GM18867 (cell line): ENCODE measurements around the gene SHLD1.
"Not testable (repeated sequence)": the region's sequence is repeated elsewhere in the genome, so short reads cannot be mapped to it uniquely, and the experiment has no call there.

Experiments used
- ATAC-seq: cut with Tn5 transposase; IDR thresholded peaks from one replicate; pipeline ENCODE4 v1.9.1; 2021; ENCODE audit warnings: mild to moderate bottlenecking, moderate library complexity; ENCODE audit not compliant: unreplicated experiment

The SHLD1 gene

GRCh38 chr20:5735845-5736510 is 14.2 kb upstream of the SHLD1 start:
- no peak for ATAC-seq

DNA sequence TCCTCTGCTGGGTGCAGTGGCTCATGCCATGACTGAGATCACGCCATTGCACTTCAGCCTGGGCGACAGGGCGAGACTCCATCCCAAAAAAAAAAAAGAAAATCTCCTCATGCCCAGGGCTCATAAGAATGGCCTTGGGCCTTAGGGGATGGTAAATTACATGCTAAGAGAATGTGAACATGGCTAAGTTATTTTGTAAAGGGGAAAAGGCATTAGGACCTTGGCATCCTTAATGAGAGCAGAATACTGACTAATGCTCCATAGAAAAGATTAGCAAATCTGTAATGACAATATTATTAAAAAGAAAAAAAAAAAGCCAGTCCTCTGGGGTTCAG is 12.6 kb upstream of the SHLD1 start:
- no peak for ATAC-seq

GRCh38 chr20:5737966-5738365 is 12.2 kb upstream of the SHLD1 start:
- no peak for ATAC-seq

GRCh38 chr20:5740643-5741042 is 9.6 kb upstream of the SHLD1 start:
- not testable (repeated sequence) for ATAC-seq

DNA sequence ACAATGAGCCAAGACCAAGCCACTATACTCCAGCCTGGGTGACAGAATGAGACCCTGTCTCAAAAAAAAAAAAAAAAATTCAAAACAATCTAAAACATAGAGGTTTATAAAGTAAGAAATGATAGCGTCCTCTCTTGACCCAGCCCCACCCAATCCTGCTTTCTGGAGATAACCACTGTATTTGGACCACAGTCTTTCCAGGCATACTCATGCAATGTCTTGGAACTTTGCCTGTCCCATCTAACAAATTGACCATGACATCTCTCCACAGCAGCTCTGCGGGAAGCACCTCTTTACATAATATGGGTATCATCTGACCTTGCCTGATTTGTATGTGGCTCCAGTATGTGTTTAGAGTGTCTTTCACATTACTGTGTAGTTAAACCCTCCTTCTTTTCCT is 9.1 kb upstream of the SHLD1 start:
- ATAC-seq: no peak

DNA sequence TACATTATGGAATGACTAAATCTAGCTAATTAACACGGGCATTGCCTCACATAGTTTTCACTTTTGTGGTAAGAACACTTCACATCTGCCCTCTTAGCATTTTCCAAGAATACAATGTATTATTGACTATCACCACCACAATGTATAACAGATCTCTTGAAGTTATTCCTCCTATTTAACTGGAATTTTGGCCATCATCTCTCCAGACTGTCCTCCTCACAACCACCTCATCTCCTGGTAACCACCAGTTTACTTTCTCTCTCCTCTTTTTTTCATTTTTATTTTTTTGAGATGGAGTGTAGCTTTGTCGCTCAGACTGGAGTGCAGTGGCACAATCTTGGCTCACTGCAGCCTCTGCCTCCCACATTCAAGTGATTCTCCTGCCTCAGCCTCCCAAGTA is 8.2 kb upstream of the SHLD1 start:
- ATAC-seq: no peak

DNA sequence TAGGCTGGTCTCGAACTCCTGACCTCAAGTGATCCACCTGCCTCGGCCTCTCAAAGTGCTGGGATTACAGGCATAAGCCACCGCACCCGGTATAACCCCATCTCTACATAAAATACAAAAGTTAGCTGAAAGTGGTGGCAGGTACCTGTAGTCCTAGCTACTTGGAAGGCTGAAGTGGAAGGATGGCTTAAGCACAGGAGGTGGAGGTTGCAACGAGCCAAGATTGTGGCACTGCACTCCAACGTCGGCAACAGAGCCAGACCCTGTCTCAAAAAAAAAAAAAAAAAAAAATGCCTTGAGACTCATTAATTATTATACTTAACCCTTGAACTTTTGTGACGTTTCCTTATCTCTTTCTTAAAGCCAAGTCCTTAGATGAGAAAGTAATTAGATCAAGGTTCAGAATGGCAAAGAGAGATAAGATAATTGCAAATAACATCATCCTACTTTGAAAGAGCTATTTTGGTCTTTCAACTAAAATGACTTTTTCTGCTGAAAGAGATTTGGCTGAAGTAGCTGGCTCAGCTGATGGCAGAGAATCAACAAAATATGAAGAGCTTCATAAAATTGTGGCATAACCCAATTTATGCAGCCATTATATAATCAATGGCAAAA is 4.7 kb upstream of the SHLD1 start:
- no peak for ATAC-seq

DNA sequence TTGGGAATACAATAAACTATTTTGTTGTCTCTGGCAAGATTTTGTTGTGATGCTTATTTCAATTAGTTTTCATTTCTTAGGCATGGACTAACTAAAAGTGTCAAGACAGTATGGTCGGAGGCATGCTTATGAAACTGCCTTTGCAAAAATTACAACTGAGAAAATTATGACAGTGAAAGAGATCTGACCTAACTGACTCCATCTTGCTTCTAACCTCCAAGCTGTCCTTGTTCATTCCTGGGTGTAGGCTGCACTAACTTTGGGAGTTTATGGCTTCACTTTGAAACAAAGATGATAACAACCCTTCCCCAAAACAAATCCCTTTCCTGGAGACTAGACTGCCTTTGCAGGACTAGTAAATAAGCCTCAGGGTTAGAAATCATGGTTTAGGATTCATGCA is 4.1 kb upstream of the SHLD1 start:
- ATAC-seq: no peak

DNA sequence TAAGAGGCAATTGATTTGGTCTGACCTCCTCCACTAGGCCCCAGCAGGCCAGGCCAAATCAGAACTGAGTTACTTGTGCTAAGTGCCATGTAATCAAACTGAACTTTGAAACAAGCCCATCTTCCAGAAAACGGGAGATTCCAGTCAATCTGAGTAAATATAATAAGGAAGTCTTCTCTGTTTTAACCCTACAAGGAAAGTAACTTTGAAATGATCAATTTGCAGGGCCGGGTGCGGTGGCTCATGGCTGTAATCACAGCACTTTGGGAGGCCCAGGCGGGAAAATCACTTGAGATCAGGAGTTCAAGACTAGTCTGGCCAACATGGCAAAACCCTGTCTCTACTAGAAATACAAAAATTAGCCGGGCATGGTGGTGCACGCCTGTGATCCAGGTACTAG is 2.0 kb upstream of the SHLD1 start:
- ATAC-seq: no peak

DNA sequence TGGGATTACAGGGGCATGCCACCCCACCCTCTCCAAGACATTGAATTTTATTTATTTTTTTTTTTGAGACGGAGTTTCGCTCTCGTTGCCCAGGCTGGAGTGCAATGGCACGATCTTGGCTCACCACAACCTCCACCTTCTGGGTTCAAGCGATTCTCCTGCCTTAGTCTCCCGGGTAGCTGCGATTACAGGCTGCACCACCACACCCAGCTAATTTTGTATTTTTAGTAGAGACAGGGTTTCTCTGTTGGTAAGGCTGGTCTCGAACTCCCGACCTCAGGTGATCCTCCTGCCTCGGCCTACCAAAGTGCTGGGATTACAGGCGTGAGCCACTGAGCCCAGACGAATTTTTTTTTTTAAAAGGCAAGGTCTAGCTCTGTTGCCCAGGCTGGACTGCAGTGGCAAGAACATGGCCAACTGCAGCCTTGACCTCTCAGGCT is 669 bp upstream of the SHLD1 start:
- not testable (repeated sequence) for ATAC-seq

DNA sequence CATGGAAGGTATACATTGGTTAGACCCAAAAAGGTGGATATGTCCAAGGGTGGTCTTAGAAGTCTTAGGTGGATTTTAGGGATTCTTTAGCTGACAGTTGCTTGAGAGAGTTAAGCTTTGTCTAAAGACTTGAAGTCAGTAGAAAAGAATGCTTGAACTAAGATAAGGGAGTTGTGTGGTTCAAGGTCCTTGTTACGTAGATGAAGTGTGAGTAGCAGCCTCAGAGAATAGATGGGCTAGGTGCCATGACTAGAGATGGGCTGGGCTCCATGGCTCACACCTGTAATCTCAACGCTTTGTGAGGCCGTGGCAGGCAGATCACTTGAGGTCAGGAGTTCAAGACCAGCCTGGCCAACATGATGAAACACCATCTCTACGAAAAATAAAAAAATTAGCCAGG is 1.7 kb downstream of the SHLD1 start:
- ATAC-seq: no peak

GRCh38 chr20:5753814-5754213 is 3.6 kb downstream of the SHLD1 start:
- no peak for ATAC-seq

GRCh38 chr20:5757949-5758348 is 7.7 kb downstream of the SHLD1 start:
- ATAC-seq: no peak

DNA sequence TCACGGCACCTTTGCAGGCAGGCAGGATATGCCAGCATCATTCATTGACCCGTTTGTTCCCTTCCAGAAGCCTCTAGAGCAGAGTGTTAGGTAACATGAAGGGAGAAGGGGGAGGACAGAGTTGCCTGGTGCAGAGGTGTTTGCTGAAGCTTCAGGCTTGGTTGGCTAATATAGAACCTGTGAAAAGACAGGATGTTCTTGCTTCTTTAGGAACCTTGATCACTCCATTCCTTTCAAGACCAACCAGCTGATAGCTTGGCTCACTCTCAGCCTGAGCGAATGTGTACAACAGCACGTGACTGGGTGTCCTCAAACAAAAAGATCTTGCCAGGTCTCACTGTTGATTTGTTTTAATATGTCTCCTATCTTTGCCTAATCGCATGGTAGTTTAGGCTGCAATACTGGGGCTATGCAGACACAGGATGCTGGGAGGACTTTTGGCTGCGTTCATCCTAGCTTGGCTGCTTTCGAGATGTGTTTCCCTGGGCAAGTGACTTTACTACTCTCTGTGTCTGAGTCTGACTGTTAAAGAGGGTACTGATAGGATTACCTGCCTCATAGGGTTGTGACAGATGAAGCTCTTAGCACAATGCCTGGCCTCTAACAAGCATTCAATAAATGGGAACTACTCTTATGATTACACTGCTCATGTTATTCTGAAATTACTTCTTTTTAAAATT is 16.0 kb downstream of the SHLD1 start:
- ATAC-seq: no peak

DNA sequence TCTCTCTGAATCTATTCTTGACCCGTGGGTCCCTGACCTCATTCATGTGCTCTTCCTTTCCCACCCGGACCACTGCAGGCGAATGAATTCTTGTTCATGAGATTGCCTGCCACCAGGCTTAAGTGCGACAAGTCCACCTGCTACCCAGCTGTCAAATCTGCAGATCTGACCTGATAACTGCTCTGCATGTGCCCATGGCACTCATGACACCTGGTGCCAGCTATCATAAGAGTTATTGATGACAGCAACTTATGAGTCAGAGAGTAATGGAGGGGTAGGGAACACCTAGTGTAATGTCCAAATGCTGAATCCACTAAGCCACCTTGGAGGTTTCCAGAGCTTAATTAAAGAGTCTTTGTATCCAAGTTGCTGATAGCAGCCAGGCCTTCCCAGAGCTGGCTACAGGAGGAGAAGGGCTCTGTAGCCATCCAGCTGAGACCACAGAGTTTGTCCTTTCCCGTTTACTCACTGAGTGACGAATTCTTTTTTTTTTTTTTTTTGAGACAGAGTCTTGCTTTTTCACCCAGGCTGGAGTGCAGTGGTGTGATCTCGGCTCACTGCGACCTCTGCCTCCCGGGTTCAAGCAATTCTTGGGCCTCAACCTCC is 17.4 kb downstream of the SHLD1 start:
- ATAC-seq: no peak

- no peak for ATAC-seq
Observed at GRCh38 chr20:5770231-5770986, 20.2 kb downstream of the SHLD1 start.

DNA sequence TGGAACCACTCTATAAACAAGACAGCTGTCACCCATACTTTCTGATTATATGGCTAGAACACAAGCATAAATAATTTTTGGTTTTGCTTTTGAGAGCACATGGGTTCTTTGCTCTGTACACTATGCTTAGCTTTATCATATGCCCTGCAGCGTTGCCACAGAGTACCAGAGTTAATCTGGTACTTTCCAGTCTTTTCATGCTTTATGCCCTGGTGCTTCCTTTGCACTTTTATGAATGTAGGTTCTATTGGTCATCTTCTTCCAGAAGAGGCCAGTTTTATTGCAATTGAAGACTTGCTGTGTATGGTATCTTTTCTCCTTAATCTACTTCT is 20.8 kb downstream of the SHLD1 start:
- peak; percentile 38 for ATAC-seq

- no peak for ATAC-seq
Observed at GRCh38 chr20:5772704-5773103, 22.5 kb downstream of the SHLD1 start.

- ATAC-seq: no peak
Observed at GRCh38 chr20:5773589-5773988, 23.4 kb downstream of the SHLD1 start.

GRCh38 chr20:5776077-5776476 is 25.9 kb downstream of the SHLD1 start:
- no peak for ATAC-seq

- no peak for ATAC-seq
Observed at GRCh38 chr20:5779071-5779900, 29.1 kb downstream of the SHLD1 start.
